H9 (cell line): ENCODE data around the gene IGFBP4. TPM values are rescaled to one million over a fixed set of nuclear protein-coding genes. Genes with fewer than 3 reads are reported as not detected.

Experiments
- DNase-seq: peaks from one replicate; pipeline ENCODE4 v3.0.0-alpha.2; 2017
- H2AFZ ChIP-seq: one replicate; pipeline ENCODE4 v1.6.1; 2013; ENCODE audit warnings: mild to moderate bottlenecking, low read length, control low read depth, moderate library complexity
- H2AK5ac ChIP-seq: 2 replicates; pipeline ENCODE4 v1.6.1; 2013; ENCODE audit warnings: low read length, control low read depth, mixed read lengths; ENCODE audit not compliant: insufficient read length
- H2BK120ac ChIP-seq: one replicate; pipeline ENCODE4 v1.6.1; 2013; ENCODE audit warnings: low read depth, mild to moderate bottlenecking, low read length, control low read depth, inconsistent platforms; ENCODE audit not compliant: poor library complexity, severe bottlenecking
- H2BK12ac ChIP-seq: 2 replicates; pipeline ENCODE4 v1.6.1; 2013; ENCODE audit warnings: low read length, control low read depth, mixed read lengths, low read depth; ENCODE audit not compliant: insufficient read length
- H2BK15ac ChIP-seq: 2 replicates; pipeline ENCODE4 v1.6.1; 2013; ENCODE audit warnings: low read depth, low read length, control low read depth
- H2BK20ac ChIP-seq: one replicate; pipeline ENCODE4 v1.6.1; 2013; ENCODE audit warnings: low read depth, mild to moderate bottlenecking, low read length, control low read depth, inconsistent platforms; ENCODE audit not compliant: poor library complexity, severe bottlenecking
- H2BK5ac ChIP-seq: 2 replicates; pipeline ENCODE4 v1.6.1; 2013; ENCODE audit warnings: low read length, control low read depth, mixed read lengths; ENCODE audit not compliant: insufficient read length
- H3K14ac ChIP-seq: 2 replicates; pipeline ENCODE4 v1.6.1; 2013; ENCODE audit warnings: low read length, control low read depth; ENCODE audit not compliant: insufficient read depth
- H3K18ac ChIP-seq: 2 replicates; pipeline ENCODE4 v1.6.1; 2013; ENCODE audit warnings: low read depth, mild to moderate bottlenecking, mixed read lengths, low read length, control low read depth; ENCODE audit not compliant: insufficient read length
- H3K23ac ChIP-seq: 2 replicates; pipeline ENCODE4 v1.6.1; 2013; ENCODE audit warnings: low read length, control low read depth, mixed read lengths, low read depth; ENCODE audit not compliant: insufficient read length
- H3K23me2 ChIP-seq: 2 replicates; pipeline ENCODE4 v1.6.1; 2013; ENCODE audit warnings: low read depth, mild to moderate bottlenecking, mixed read lengths, low read length, control low read depth; ENCODE audit not compliant: insufficient read length, poor library complexity, severe bottlenecking
- H3K27ac ChIP-seq: 2 replicates; pipeline ENCODE4 v1.5.1; 2013; ENCODE audit warnings: low read length, control low read depth, mixed read lengths, low read depth; ENCODE audit not compliant: insufficient read length
- H3K27me3 ChIP-seq: 2 replicates; pipeline ENCODE4 v1.6.1; 2013; ENCODE audit warnings: low read length, control low read depth, inconsistent platforms; ENCODE audit not compliant: insufficient read depth
- H3K4ac ChIP-seq: 2 replicates; pipeline ENCODE4 v1.6.1; 2013; ENCODE audit warnings: low read depth, mild to moderate bottlenecking, control low read depth, inconsistent platforms, low read length, moderate library complexity
- H3K4me1 ChIP-seq: 2 replicates; pipeline ENCODE4 v1.6.1; 2013; ENCODE audit warnings: low read length, control low read depth, inconsistent platforms; ENCODE audit not compliant: insufficient read depth
- H3K4me2 ChIP-seq: 2 replicates; pipeline ENCODE4 v1.6.1; 2013; ENCODE audit warnings: low read length, control low read depth, mixed read lengths; ENCODE audit not compliant: insufficient read length, insufficient read depth
- H3K56ac ChIP-seq: 2 replicates; pipeline ENCODE4 v1.6.1; 2013; ENCODE audit warnings: low read depth, mild to moderate bottlenecking, mixed read lengths, low read length, control low read depth; ENCODE audit not compliant: insufficient read length
- H3K79me1 ChIP-seq: 2 replicates; pipeline ENCODE4 v1.6.1; 2013; ENCODE audit warnings: low read depth, mild to moderate bottlenecking, moderate library complexity, low read length, control low read depth, inconsistent platforms; ENCODE audit not compliant: insufficient read depth, poor library complexity, severe bottlenecking
- H3K79me2 ChIP-seq: 2 replicates; pipeline ENCODE4 v1.6.1; 2013; ENCODE audit warnings: low read length, control low read depth, inconsistent platforms; ENCODE audit not compliant: insufficient read depth
- H3K9ac ChIP-seq: 2 replicates; pipeline ENCODE4 v1.6.1; 2013; ENCODE audit warnings: low read length, control low read depth, mixed read lengths; ENCODE audit not compliant: insufficient read length; ENCODE audit errors: extremely low read depth
- H3K9me3 ChIP-seq: one replicate; pipeline ENCODE4 v1.6.1; 2013; ENCODE audit warnings: low read depth, low read length, inconsistent platforms; ENCODE audit not compliant: control insufficient read depth
- H3T11ph ChIP-seq: one replicate; pipeline ENCODE4 v1.6.1; 2013; ENCODE audit warnings: mild to moderate bottlenecking, low read length, control low read depth, inconsistent platforms
- H4K20me1 ChIP-seq: one replicate; pipeline ENCODE4 v1.6.1; 2013; ENCODE audit not compliant: control insufficient read depth, insufficient read length, insufficient read depth
- H4K5ac ChIP-seq: 2 replicates; pipeline ENCODE4 v1.6.1; 2013; ENCODE audit warnings: low read depth, mild to moderate bottlenecking, mixed read lengths, low read length, control low read depth; ENCODE audit not compliant: insufficient read length
- H4K8ac ChIP-seq: replicated peaks from 2 replicates; pipeline ENCODE4 v1.6.1; 2013; ENCODE audit warnings: low read length, control low read depth, mixed read lengths, low read depth; ENCODE audit not compliant: insufficient read length
- H4K91ac ChIP-seq: 2 replicates; pipeline ENCODE4 v1.6.1; 2013; ENCODE audit warnings: low read depth, mild to moderate bottlenecking, moderate library complexity, mixed read lengths, low read length, control low read depth; ENCODE audit not compliant: insufficient read length
- H3K27ac Mint-ChIP-seq, 3 experiments: 2 replicates in 2 of 3; 3 replicates in 1 of 3; pipeline ENCODE4 v1.8.0; 2020 to 2021; ENCODE audit warnings: mixed read lengths in 3 of 3, mild to moderate bottlenecking in 1 of 3, moderate library complexity in 1 of 3
- H3K27me3 Mint-ChIP-seq: 2 replicates; pipeline ENCODE4 v1.8.0; 2021; ENCODE audit warnings: low read depth, mild to moderate bottlenecking, moderate library complexity, mixed read lengths
- H3K36me3 Mint-ChIP-seq, 3 experiments: 2 replicates in 2 of 3; 3 replicates in 1 of 3; pipeline ENCODE4 v1.8.0; 2020 to 2021; ENCODE audit warnings: low read depth in 3 of 3, mixed read lengths in 3 of 3; ENCODE audit not compliant: insufficient read depth in 1 of 3
- H3K4me1 Mint-ChIP-seq, 2 experiments: 2 replicates each; pipeline ENCODE4 v1.8.0; 2020; ENCODE audit warnings: mixed read lengths in 2 of 2
- H3K4me3 Mint-ChIP-seq, 2 experiments: 2 replicates in 1 of 2; 3 replicates in 1 of 2; pipeline ENCODE4 v1.8.0; 2020 to 2021; ENCODE audit warnings: mild to moderate bottlenecking in 2 of 2, mixed read lengths in 2 of 2, moderate library complexity in 1 of 2
- H3K9me3 Mint-ChIP-seq, 2 experiments: 2 replicates in 1 of 2; 3 replicates in 1 of 2; pipeline ENCODE4 v1.8.0; 2020; ENCODE audit warnings: mild to moderate bottlenecking in 2 of 2, mixed read lengths in 2 of 2, moderate library complexity in 1 of 2
- WGBS: extraction: QIAGEN DNeasy Blood & Tissue Kit; methylation state at CpG from one replicate; pipeline ENCODE4 v1.1.7; 2013; ENCODE audit warnings: missing lambda C conversion rate, low lambda C conversion rate, mixed read lengths; ENCODE audit not compliant: insufficient read length; ENCODE audit errors: extremely low coverage; 5-methylcytosine and 5-hydroxymethylcytosine counted together
- total RNA-seq: library from RNA; stranded (reverse); gene quantifications from 2 replicates; pipeline ENCODE4 v1.2.1, GENCODE V29; 2021
- TF ChIP-seq, protein P1 (sequence below): fragments of 200-600 bp; sonication (generic); conservative IDR thresholded peaks from 3 replicates; pipeline ENCODE4 v1.8.0; 2021; ENCODE audit warnings: antibody characterized with exemption, mild to moderate bottlenecking

Gene IGFBP4
- total RNA-seq, 1 experiment from 2014 or later: 49.9 TPM

DNA sequence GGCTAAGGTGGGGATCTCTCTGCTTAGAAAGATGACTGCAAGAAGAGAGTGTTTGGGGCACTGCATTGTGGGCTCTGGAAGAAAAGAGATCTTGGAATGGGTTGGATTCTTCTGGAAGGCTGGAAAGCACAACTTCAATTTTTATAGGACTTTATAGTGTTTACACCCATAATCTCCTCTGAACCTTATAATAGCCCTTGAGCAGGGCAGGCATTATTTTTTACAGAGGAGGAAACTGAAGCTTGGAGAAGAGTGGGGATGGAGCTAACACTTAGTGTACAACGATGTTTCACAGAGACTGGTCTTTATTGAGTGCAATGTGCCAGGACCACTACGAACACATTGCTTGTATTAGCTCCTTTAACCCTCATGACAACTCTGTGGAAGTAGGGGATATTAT, 47.7 kb downstream of the IGFBP4 start:
- Histone ChIP-seq H4K20me1 (no peaks in the 10 kb centered on the region), H3K56ac (no peak overlapping the region), H4K5ac (no peak overlapping the region), H3K79me1 (no peaks in the 10 kb centered on the region), H3K14ac (no peak overlapping the region), H2BK120ac (no peak overlapping the region), H4K91ac (no peak overlapping the region), H3K9me3 (no peaks in the 10 kb centered on the region), H3K27me3 (no peaks in the 10 kb centered on the region; the same call in 1 of the 2 replicates), H3K4me1 (peaks cover 6% of the 10 kb centered on the region), H2AFZ (no peak overlapping the region), H3T11ph (no peak overlapping the region), H2BK15ac (no peak overlapping the region), H3K9ac (no peak overlapping the region), H2BK5ac (no peak overlapping the region), H2BK20ac (no peak overlapping the region), H3K23me2 (no peaks in the 10 kb centered on the region), H3K4me2 (no peak overlapping the region), H3K79me2 (no peaks in the 10 kb centered on the region), H3K18ac (no peak overlapping the region), H3K27ac (peak overlapping the region; percentile 2), H2AK5ac (no peak overlapping the region), H3K4ac (no peak overlapping the region), H2BK12ac (no peak overlapping the region), H4K8ac (no peak overlapping the region), H3K23ac (no peak overlapping the region)
- peak overlapping the region in 1 of 2 experiments; percentile 58; a peak in 1 of 5 replicates for H3K4me3 Mint-ChIP-seq
- TF ChIP-seq, protein P1, sequence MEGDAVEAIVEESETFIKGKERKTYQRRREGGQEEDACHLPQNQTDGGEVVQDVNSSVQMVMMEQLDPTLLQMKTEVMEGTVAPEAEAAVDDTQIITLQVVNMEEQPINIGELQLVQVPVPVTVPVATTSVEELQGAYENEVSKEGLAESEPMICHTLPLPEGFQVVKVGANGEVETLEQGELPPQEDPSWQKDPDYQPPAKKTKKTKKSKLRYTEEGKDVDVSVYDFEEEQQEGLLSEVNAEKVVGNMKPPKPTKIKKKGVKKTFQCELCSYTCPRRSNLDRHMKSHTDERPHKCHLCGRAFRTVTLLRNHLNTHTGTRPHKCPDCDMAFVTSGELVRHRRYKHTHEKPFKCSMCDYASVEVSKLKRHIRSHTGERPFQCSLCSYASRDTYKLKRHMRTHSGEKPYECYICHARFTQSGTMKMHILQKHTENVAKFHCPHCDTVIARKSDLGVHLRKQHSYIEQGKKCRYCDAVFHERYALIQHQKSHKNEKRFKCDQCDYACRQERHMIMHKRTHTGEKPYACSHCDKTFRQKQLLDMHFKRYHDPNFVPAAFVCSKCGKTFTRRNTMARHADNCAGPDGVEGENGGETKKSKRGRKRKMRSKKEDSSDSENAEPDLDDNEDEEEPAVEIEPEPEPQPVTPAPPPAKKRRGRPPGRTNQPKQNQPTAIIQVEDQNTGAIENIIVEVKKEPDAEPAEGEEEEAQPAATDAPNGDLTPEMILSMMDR: no peak
- H3K9me3 Mint-ChIP-seq: no peaks in the 10 kb centered on the region
- peaks cover 43 to 48% of the 10 kb centered on the region in 2 experiments for H3K4me1 Mint-ChIP-seq
- peak overlapping the region in 2 of 3 experiments; percentile 81 to 93; a peak in 5 of 7 replicates for H3K27ac Mint-ChIP-seq
- no peak for DNase-seq
- no CpG with 5 or more reads among the region's 2 CpGs for WGBS
- H3K36me3 Mint-ChIP-seq: no peaks in the 10 kb centered on the region
- H3K27me3 Mint-ChIP-seq: peaks cover 6% of the 10 kb centered on the region
